SU-DHL-6 (cell line): ENCODE measurements around the gene IL17RD.

Experiments used
- H2AFZ ChIP-seq: fragments of 200-600 bp; sonication (generic); 2 replicates; pipeline ENCODE4 v1.6.1; 2014; ENCODE audit warnings: low read depth, mild to moderate bottlenecking, moderate library complexity, mixed read lengths, antibody characterized with exemption, low read length; ENCODE audit not compliant: severe bottlenecking
- H3F3A ChIP-seq: fragments of 200-600 bp; shearing (Covaris generic); 2 replicates; pipeline ENCODE4 v1.6.0; 2016; ENCODE audit warnings: antibody characterized with exemption, mild to moderate bottlenecking; ENCODE audit not compliant: insufficient read depth
- H3K27ac ChIP-seq: fragments of 200-600 bp; sonication (generic); 2 replicates; pipeline ENCODE4 v1.5.1; 2016; ENCODE audit warnings: low read depth, mild to moderate bottlenecking, low read length, moderate library complexity, mixed read lengths
- H3K27me3 ChIP-seq: fragments of 200-600 bp; sonication (generic), shearing (Covaris generic); 2 replicates; pipeline ENCODE4 v1.6.0; 2014; ENCODE audit warnings: mild to moderate bottlenecking, low read length
- H3K36me3 ChIP-seq: fragments of 200-600 bp; sonication (generic); 2 replicates; pipeline ENCODE4 v1.6.1; 2014; ENCODE audit warnings: mild to moderate bottlenecking, low read length, mixed read lengths
- H3K4me2 ChIP-seq: fragments of 300-600, 200-600 bp; shearing (Covaris generic), sonication (generic); 2 replicates; pipeline ENCODE4 v1.6.0; 2014; ENCODE audit warnings: low read length, low read depth, mild to moderate bottlenecking; ENCODE audit not compliant: poor library complexity, severe bottlenecking
- H3K4me3 ChIP-seq: fragments of 200-600 bp; sonication (generic); 2 replicates; pipeline ENCODE4 v1.5.1; 2014; ENCODE audit warnings: antibody characterized with exemption, low read length, mild to moderate bottlenecking, mixed read lengths; ENCODE audit not compliant: insufficient read depth, poor library complexity, severe bottlenecking
- H3K79me2 ChIP-seq: fragments of 200-600 bp; sonication (generic); 2 replicates; pipeline ENCODE4 v1.6.1; 2014; ENCODE audit warnings: mild to moderate bottlenecking, low read length, moderate library complexity; ENCODE audit not compliant: insufficient read depth
- H3K9ac ChIP-seq: fragments of 200-600 bp; sonication (generic); 2 replicates; pipeline ENCODE4 v1.7.0; 2014; ENCODE audit warnings: mild to moderate bottlenecking, low read length
- H3K9me2 ChIP-seq: fragments of 200-600 bp; sonication (generic); replicated peaks from 2 replicates; pipeline ENCODE4 v1.6.1; 2014; ENCODE audit warnings: low read length; ENCODE audit not compliant: insufficient read depth
- H3K9me3 ChIP-seq: fragments of 200-600 bp; sonication (generic); 2 replicates; pipeline ENCODE4 v1.6.1; 2014; ENCODE audit warnings: low read length, mixed read lengths; ENCODE audit not compliant: insufficient read depth
- H4K20me1 ChIP-seq: fragments of 200-600 bp; sonication (generic); 2 replicates; pipeline ENCODE4 v1.6.1; 2014; ENCODE audit warnings: low read depth, mild to moderate bottlenecking, antibody characterized with exemption, low read length, moderate library complexity, mixed read lengths
- EZH2phosphoT487 ChIP-seq: fragments of 200-600 bp; sonication (generic), shearing (Covaris generic); conservative IDR thresholded peaks from 2 replicates; pipeline ENCODE4 v1.6.1; 2018; ENCODE audit warnings: mild to moderate bottlenecking, antibody characterized with exemption, low read length, moderate library complexity, mixed read lengths
- TF ChIP-seq, protein P1 (sequence below): fragments of 200-600 bp; sonication (generic); IDR thresholded peaks from one replicate; pipeline ENCODE4 v1.5.1; 2017; ENCODE audit warnings: antibody characterized with exemption, mild to moderate bottlenecking, low read length, moderate library complexity; ENCODE audit not compliant: insufficient read depth, poor library complexity, severe bottlenecking

IL17RD gene

DNA sequence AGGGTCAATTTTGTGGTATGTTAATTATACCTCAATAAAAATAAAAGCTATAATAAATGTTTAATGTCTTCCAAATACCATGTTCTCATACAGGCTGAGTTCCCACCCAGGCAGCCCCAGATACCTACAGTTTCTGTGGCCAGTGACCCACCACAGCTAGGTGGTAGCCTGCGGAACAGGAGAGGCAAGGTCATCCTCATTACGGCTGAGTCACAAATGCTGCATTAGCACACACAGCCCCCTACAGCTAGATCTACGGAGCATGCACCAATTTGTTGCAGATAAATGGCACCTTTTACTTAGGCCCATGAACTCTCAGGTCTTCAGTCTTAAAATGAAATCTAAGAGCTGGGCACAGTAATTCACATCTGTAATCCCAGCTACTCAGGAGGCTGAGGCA is 99.6 kb downstream of the IL17RD start:
- no peaks in the 10 kb centered on the region for H4K20me1 ChIP-seq
- no peak overlapping the region for H3K9ac ChIP-seq
- H3K9me3 ChIP-seq = no peaks in the 10 kb centered on the region
- H3K27me3 ChIP-seq = no peaks in the 10 kb centered on the region
- no peak overlapping the region for H3K4me3 ChIP-seq
- no peaks in the 10 kb centered on the region for H3K79me2 ChIP-seq
- H3F3A ChIP-seq = no peaks in the 10 kb centered on the region
- H3K9me2 ChIP-seq = no peaks in the 10 kb centered on the region
- H3K4me2 ChIP-seq = no peak overlapping the region
- no peak overlapping the region for H2AFZ ChIP-seq
- no peak overlapping the region for H3K27ac ChIP-seq
- no peaks in the 10 kb centered on the region for H3K36me3 ChIP-seq
- TF ChIP-seq, protein P1, sequence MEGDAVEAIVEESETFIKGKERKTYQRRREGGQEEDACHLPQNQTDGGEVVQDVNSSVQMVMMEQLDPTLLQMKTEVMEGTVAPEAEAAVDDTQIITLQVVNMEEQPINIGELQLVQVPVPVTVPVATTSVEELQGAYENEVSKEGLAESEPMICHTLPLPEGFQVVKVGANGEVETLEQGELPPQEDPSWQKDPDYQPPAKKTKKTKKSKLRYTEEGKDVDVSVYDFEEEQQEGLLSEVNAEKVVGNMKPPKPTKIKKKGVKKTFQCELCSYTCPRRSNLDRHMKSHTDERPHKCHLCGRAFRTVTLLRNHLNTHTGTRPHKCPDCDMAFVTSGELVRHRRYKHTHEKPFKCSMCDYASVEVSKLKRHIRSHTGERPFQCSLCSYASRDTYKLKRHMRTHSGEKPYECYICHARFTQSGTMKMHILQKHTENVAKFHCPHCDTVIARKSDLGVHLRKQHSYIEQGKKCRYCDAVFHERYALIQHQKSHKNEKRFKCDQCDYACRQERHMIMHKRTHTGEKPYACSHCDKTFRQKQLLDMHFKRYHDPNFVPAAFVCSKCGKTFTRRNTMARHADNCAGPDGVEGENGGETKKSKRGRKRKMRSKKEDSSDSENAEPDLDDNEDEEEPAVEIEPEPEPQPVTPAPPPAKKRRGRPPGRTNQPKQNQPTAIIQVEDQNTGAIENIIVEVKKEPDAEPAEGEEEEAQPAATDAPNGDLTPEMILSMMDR = no peak
- no peak for TF ChIP-seq EZH2phosphoT487

DNA sequence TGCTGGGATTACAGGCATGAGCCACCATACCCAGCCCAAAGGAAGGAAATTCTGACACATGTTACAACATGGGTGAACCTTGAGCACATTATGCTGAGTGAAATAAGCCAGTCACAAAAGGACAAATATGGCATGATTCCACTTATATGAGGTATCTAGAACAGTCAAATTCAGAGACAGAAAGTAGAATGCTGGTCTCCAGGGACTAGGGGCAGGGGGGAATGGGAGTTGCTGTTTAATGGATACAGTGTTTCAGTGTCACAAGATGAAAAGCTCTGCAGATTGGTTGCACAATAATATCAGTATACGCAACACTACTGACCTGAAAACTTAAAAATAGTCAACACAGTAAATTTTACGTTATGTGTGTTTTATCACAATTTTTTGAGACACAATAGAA is 100.6 kb downstream of the IL17RD start:
- Histone ChIP-seq H3K27me3 (no peaks in the 10 kb centered on the region), H3F3A (no peaks in the 10 kb centered on the region), H2AFZ (no peak overlapping the region), H3K79me2 (no peaks in the 10 kb centered on the region), H4K20me1 (no peaks in the 10 kb centered on the region), H3K27ac (no peak overlapping the region), H3K36me3 (no peaks in the 10 kb centered on the region), H3K4me3 (no peak overlapping the region), H3K4me2 (no peak overlapping the region), H3K9me2 (no peaks in the 10 kb centered on the region), H3K9ac (no peak overlapping the region), H3K9me3 (no peaks in the 10 kb centered on the region)
- TF ChIP-seq, protein P1 = no peak
- TF ChIP-seq EZH2phosphoT487 = no peak

DNA sequence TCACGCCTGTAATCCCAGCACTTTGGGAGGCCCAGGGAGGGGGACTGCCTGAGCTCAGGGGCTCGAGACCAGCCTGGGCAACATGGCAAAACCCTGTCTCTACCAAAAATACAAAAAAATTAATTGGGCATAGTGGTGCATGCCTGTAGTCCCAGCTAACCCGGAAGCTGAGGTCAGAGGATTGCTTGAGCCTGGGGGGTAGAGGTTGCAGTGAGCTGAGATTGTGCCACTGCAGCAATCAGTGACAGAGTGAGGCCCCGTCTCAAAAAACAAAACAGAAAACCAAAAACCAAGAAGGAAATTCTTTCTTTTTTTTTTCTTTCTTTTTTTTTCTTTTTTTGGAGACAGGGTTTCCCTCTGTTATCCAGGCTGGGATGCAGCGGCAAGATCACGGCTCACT is 101.2 kb downstream of the IL17RD start:
- Histone ChIP-seq H3K9ac (no peak overlapping the region), H3K27ac (no peak overlapping the region), H3F3A (no peaks in the 10 kb centered on the region), H3K36me3 (no peaks in the 10 kb centered on the region), H3K4me2 (no peak overlapping the region), H3K9me3 (no peaks in the 10 kb centered on the region), H3K4me3 (no peak overlapping the region), H4K20me1 (no peaks in the 10 kb centered on the region), H3K79me2 (no peaks in the 10 kb centered on the region), H3K27me3 (no peaks in the 10 kb centered on the region), H2AFZ (no peak overlapping the region), H3K9me2 (no peaks in the 10 kb centered on the region)
- TF ChIP-seq, protein P1 = no peak
- no peak for TF ChIP-seq EZH2phosphoT487

DNA sequence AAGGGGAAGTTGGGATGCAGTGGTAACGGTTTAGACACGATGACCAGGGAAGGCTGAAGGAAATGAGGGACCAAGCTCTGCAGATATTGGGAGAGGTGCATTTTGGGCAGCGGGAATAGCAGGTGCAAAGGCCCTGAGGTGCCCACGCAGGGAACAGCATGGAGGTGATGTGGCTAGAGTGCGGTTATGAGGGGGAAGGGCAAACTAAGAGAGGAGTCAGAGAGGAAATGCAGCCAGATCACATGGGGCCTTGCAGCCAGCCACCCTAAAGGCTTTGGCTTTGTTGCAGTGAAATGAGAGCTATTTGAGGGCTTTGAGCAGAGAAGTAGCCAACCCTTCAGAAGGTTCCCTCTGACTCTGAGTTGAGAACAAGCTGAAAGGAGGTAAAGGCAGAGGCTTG is 102.1 kb downstream of the IL17RD start:
- Histone ChIP-seq H3K36me3 (no peaks in the 10 kb centered on the region), H2AFZ (no peak overlapping the region), H3K4me2 (no peak overlapping the region), H3K9me2 (no peaks in the 10 kb centered on the region), H3K9ac (no peak overlapping the region), H3F3A (no peaks in the 10 kb centered on the region), H3K4me3 (no peak overlapping the region), H3K27ac (no peak overlapping the region), H3K27me3 (no peaks in the 10 kb centered on the region), H4K20me1 (no peaks in the 10 kb centered on the region), H3K9me3 (no peaks in the 10 kb centered on the region), H3K79me2 (no peaks in the 10 kb centered on the region)
- TF ChIP-seq EZH2phosphoT487 = no peak
- TF ChIP-seq, protein P1 = no peak
